Thoracic aorta (tissue), 2 donors: ENCODE results near the gene PARP12. TPM values are rescaled to one million over a fixed set of nuclear protein-coding genes. Genes with fewer than 3 reads are reported as not detected.
"Not testable (repeated sequence)": the region's sequence is repeated elsewhere in the genome, so short reads cannot be mapped to it uniquely, and the experiment has no call there.

Source experiments
- ATAC-seq: fragments of 150-250 bp; one replicate; pipeline ENCODE4 v1.8.0; 2017; ENCODE audit warnings: low read depth; ENCODE audit not compliant: insufficient number of reproducible peaks, low FRiP score
- DNase-seq: peaks from one replicate; pipeline ENCODE4 v3.0.0-alpha.2; 2020; ENCODE audit warnings: low spot score
- H3K27ac ChIP-seq, 2 donors: fragments of 200-600 bp; sonication (generic); 1 replicate in 1 of 2; 2 replicates in 1 of 2; pipeline ENCODE4 v1.5.1; 2016; ENCODE audit warnings: mild to moderate bottlenecking in 2 of 2, moderate library complexity in 2 of 2
- H3K27me3 ChIP-seq: fragments of 200-600 bp; sonication (generic); replicated peaks from 2 replicates; pipeline ENCODE4 v1.6.0; 2016; ENCODE audit warnings: mild to moderate bottlenecking; ENCODE audit not compliant: insufficient read depth
- H3K36me3 ChIP-seq: fragments of 200-600 bp; sonication (generic); one replicate; pipeline ENCODE4 v1.5.1; 2016
- H3K4me1 ChIP-seq, 2 donors: fragments of 200-600 bp; sonication (generic); 1 replicate in 1 of 2; 2 replicates in 1 of 2; pipeline versions ENCODE4 v1.5.1 to v1.6.0; 2016; ENCODE audit warnings: low read depth in 2 of 2, mild to moderate bottlenecking in 1 of 2; ENCODE audit not compliant: control insufficient read depth in 1 of 2
- H3K4me3 ChIP-seq: fragments of 200-600 bp; sonication (generic); 2 replicates; pipeline ENCODE4 v1.5.1; 2016; ENCODE audit warnings: mild to moderate bottlenecking
- H3K9me3 ChIP-seq: fragments of 200-600 bp; sonication (generic); 2 replicates; pipeline ENCODE4 v1.5.1; 2016
- total RNA-seq, 2 donors: library from RNA; depleted of rRNA; stranded (reverse); fragments of >200 nt; gene quantifications; one replicate each; pipeline versions ENCODE4 v1.1.0 to v1.2.3, GENCODE V29; 2016
- TF ChIP-seq, protein P1 (sequence below): fragments of 200-600 bp; sonication (generic); IDR thresholded peaks from one replicate; pipeline ENCODE4 v1.5.1; 2019; ENCODE audit warnings: antibody characterized with exemption

PARP12 gene, protein sequence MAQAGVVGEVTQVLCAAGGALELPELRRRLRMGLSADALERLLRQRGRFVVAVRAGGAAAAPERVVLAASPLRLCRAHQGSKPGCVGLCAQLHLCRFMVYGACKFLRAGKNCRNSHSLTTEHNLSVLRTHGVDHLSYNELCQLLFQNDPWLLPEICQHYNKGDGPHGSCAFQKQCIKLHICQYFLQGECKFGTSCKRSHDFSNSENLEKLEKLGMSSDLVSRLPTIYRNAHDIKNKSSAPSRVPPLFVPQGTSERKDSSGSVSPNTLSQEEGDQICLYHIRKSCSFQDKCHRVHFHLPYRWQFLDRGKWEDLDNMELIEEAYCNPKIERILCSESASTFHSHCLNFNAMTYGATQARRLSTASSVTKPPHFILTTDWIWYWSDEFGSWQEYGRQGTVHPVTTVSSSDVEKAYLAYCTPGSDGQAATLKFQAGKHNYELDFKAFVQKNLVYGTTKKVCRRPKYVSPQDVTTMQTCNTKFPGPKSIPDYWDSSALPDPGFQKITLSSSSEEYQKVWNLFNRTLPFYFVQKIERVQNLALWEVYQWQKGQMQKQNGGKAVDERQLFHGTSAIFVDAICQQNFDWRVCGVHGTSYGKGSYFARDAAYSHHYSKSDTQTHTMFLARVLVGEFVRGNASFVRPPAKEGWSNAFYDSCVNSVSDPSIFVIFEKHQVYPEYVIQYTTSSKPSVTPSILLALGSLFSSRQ
- total RNA-seq: 10 to 100 TPM; 51.6 to 53.1 TPM

DNA sequence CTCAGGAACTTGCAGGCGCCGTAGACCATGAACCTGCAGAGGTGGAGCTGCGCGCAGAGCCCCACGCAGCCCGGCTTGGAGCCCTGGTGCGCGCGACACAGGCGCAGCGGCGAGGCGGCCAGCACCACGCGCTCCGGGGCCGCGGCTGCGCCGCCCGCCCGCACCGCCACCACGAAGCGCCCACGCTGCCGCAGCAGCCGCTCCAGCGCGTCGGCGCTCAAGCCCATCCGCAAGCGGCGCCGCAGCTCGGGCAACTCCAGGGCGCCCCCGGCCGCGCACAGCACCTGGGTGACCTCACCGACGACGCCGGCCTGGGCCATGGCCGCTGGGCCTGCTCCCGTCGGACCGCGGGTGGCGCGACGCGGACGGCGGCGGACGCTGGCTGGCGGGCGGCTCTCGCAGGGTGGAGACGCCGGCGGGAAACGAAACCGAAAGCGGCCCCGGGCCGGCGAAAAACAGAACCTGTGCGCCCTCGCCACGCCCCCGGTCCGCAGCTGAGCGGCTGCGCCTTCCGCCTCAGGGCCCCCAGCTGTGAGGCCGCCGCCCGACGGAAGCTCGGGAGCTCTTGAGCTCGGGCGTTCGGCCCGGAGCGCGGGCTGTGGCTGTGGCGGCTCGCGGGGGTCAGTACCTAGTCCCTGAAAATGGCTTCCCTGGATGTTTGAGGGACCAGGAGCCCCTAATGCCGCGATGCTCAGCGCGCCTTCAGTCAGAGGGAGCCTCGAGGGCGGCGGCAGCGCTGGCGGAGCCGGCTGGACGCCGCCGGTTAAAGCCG, at the start of gene PARP12:
TSS of gene PARP12 (minus strand) at position 424 of the 772 bp plus-strand sequence. CDS start at position 320, 104 bp downstream.
- Histone ChIP-seq H3K4me3 (peak within 1 kb of the TSS; percentile 90), H3K27me3 (no peaks in the 10 kb centered on the region), H3K36me3 (no peaks in the 10 kb centered on the region), H3K4me1 (peaks cover 20 to 36% of the 10 kb centered on the region in 2 donors), H3K9me3 (peaks cover 13% of the 10 kb centered on the region), H3K27ac (peak within 1 kb of the TSS; percentile 88 to 92)
- ATAC-seq (peak; percentile 35), DNase-seq (peak; percentile 38)
- TF ChIP-seq, protein P1, sequence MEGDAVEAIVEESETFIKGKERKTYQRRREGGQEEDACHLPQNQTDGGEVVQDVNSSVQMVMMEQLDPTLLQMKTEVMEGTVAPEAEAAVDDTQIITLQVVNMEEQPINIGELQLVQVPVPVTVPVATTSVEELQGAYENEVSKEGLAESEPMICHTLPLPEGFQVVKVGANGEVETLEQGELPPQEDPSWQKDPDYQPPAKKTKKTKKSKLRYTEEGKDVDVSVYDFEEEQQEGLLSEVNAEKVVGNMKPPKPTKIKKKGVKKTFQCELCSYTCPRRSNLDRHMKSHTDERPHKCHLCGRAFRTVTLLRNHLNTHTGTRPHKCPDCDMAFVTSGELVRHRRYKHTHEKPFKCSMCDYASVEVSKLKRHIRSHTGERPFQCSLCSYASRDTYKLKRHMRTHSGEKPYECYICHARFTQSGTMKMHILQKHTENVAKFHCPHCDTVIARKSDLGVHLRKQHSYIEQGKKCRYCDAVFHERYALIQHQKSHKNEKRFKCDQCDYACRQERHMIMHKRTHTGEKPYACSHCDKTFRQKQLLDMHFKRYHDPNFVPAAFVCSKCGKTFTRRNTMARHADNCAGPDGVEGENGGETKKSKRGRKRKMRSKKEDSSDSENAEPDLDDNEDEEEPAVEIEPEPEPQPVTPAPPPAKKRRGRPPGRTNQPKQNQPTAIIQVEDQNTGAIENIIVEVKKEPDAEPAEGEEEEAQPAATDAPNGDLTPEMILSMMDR: no peak

DNA sequence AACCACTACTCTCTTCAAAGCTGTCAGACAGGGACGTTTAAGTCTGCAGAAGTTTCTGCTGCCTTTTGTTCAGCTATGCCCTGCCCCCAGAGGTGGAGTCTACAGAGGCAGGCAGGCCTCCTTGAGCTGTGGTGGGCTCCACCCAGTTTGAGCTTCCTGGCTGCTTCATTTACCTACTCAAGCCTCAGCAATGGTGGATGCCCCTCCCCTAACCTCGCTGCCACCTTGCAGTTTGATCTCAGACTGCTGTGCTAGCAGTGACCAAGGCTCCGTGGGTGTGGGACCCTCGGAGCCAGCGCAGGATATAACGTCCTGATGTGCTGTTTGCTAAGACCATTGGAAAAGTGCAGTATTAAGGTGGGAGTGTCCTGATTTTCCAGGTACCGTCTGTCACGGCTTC, 46.0 kb upstream of the PARP12 start:
- H3K4me3 ChIP-seq, H3K27ac ChIP-seq, H3K9me3 ChIP-seq, H3K4me1 ChIP-seq, DNase-seq, ATAC-seq, H3K27me3 ChIP-seq: not testable (repeated sequence)
- H3K36me3 ChIP-seq: peaks cover 30% of the 10 kb centered on the region

DNA sequence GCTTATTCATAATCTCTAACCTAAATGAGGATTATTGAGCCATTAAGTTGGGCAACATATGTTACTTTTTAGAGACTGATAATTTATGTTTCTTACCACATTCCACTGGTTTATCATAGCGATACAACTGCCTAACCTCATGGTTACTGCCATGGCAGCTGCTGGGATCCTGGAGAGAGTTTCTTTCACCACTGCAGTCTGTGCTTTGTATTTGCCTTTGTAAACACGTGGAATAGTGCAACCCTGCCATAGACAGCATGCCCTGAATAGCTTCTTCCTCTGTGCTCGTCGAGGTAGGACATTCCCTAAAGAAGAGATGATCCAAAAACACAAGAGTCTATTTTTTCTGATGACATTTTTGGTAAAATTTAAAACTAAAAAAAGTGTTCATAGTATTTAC, 33.7 kb upstream of the PARP12 start:
- Histone ChIP-seq H3K4me3 (no peak overlapping the region), H3K27me3 (no peaks in the 10 kb centered on the region), H3K4me1 (no peaks in the 10 kb centered on the region), H3K27ac (no peak overlapping the region), H3K36me3 (peaks cover 44% of the 10 kb centered on the region), H3K9me3 (no peaks in the 10 kb centered on the region)
- ATAC-seq (no peak), DNase-seq (no peak)
- TF ChIP-seq, protein P1: no peak

DNA sequence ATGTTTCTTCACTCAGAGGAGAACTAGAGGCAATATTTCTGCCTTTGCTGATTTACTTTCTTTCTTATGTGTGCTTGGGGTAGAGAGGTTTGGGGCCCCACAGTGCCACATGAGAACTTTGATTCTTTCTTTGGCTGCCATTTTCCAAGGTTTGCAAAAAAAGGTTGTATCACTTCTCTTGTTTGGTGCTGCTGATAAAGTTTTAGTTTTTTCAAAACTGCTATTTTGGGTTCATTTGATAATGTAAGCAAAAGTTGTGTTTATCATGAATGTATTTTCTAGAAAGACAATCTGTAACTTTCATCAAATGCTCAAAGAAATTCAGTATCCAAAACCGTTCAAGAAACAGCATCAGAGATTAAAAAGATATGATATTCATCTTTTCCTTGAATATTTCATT, 30.6 kb upstream of the PARP12 start:
- TF ChIP-seq, protein P1: no peak
- H3K27me3 ChIP-seq: no peaks in the 10 kb centered on the region
- H3K4me1 ChIP-seq: no peaks in the 10 kb centered on the region
- peaks cover 42% of the 10 kb centered on the region for H3K36me3 ChIP-seq
- ATAC-seq: no peak
- H3K9me3 ChIP-seq: no peaks in the 10 kb centered on the region
- H3K27ac ChIP-seq: no peak overlapping the region
- H3K4me3 ChIP-seq: no peak overlapping the region
- no peak for DNase-seq

DNA sequence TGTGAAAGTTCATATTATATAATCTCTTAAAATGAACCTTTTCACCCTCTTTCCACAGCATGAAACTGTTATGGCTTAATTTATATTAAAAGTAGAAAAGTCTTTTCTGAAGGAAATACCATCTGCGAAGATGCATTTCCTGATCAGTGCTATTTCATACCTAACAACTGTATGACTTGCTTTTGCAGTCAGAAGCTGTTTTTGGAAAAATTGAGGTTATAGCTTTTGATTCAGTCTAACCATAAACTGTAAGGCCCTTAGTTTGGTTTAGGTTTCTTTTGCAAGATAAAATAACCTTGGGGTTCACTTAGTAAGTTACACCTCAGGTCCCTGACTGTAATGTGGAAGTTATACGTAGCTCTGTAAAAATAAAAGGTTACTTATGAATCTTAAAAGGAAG, 22.7 kb upstream of the PARP12 start:
- no peak overlapping the region for H3K4me3 ChIP-seq
- no peaks in the 10 kb centered on the region for H3K9me3 ChIP-seq
- no peaks in the 10 kb centered on the region for H3K4me1 ChIP-seq
- ATAC-seq (no peak), DNase-seq (no peak)
- TF ChIP-seq, protein P1: no peak
- no peaks in the 10 kb centered on the region for H3K27me3 ChIP-seq
- H3K36me3 ChIP-seq: no peaks in the 10 kb centered on the region
- no peak overlapping the region for H3K27ac ChIP-seq
